A549 (cell line): Measurements from ENCODE around the gene DDAH2. TPM values are rescaled to one million over a fixed set of nuclear protein-coding genes. Genes with fewer than 3 reads are reported as not detected.

ENCODE experiments used
- ATAC-seq, 2 experiments: fragments of 200-7000 bp in 1 of 2; fragments of >200 bp in 1 of 2; cut with Nextera tagmentation in 1 of 2; cut with Tn5 transposase in 1 of 2; 3 replicates each; pipeline versions ENCODE4 v1.8.0 to v1.9.1; 2018 to 2020; ENCODE audit warnings: mild to moderate bottlenecking in 1 of 2, moderate library complexity in 1 of 2
- CTCF ChIA-PET: fragments of 300-600 bp; sonication (Branson Sonifier 250); formaldehyde crosslinking; extraction: SDS; loops from one replicate; lab custom pipeline; 2021; ENCODE audit warnings: antibody characterized with exemption, inconsistent platforms; lab: Yijun Ruan, JAX
- POLR2A ChIA-PET: fragments of 350-600 bp; formaldehyde crosslinking; extraction: SDS; loops from one replicate; lab custom pipeline; 2021; ENCODE audit warnings: antibody characterized with exemption, inconsistent platforms; lab: Yijun Ruan, JAX
- DNase-seq, 2 experiments: peaks; one replicate each; pipeline versions ENCODE4 v3.0.0 to v3.0.0-alpha.2; 2011 to 2016; ENCODE audit warnings: low read depth in 1 of 2, low spot score in 1 of 2
- FAIRE-seq: peaks from 2 replicates; lab custom pipeline; 2011; peaks lifted over from hg19 to GRCh38; lab: Jason Lieb, UNC
- H3K27ac ChIP-seq, 2 experiments: fragments of >200 bp; sonication (Bioruptor Twin); formaldehyde crosslinking; 3 replicates each; pipeline ENCODE4 v1.5.1; 2016 to 2017
- H3K4me1 ChIP-seq: fragments of >200 bp; sonication (Bioruptor Twin); formaldehyde crosslinking; 3 replicates; pipeline ENCODE4 v1.6.1; 2016
- H3K4me2 ChIP-seq: fragments of >200 bp; sonication (Bioruptor Twin); formaldehyde crosslinking; 3 replicates; pipeline ENCODE4 v1.6.1; 2016
- H3K4me3 ChIP-seq: fragments of >200 bp; sonication (Bioruptor Twin); formaldehyde crosslinking; 3 replicates; pipeline ENCODE4 v1.5.1; 2016
- H3K9me3 ChIP-seq: fragments of >200 bp; sonication (Bioruptor Twin); formaldehyde crosslinking; 3 replicates; pipeline ENCODE4 v1.6.1; 2016
- CBX2 ChIP-seq: fragments of 200-600 bp; sonication (generic); IDR thresholded peaks from 2 replicates; pipeline ENCODE4 v1.6.1; 2016; ENCODE audit warnings: low read depth, mild to moderate bottlenecking, borderline replicate concordance
- CBX8 ChIP-seq: fragments of 200-600 bp; sonication (generic); IDR thresholded peaks from 2 replicates; pipeline ENCODE4 v1.6.1; 2016
- CHD2 ChIP-seq: fragments of 150-350 bp; IDR thresholded peaks from 2 replicates; pipeline ENCODE4 v1.6.1; 2014; ENCODE audit warnings: low read length; ENCODE audit not compliant: partially characterized antibody
- CHD4 ChIP-seq: fragments of 200-600 bp; sonication (generic); IDR thresholded peaks from 2 replicates; pipeline ENCODE4 v1.6.1; 2016; ENCODE audit warnings: antibody characterized with exemption, mild to moderate bottlenecking, borderline replicate concordance
- EP300 ChIP-seq, 2 experiments: fragments of >200 bp; sonication (Bioruptor Twin); formaldehyde crosslinking; IDR thresholded peaks; 2 replicates in 1 of 2; 3 replicates in 1 of 2; pipeline ENCODE4 v1.6.1; 2016 to 2017
- ESRRA ChIP-seq: fragments of 150-350 bp; IDR thresholded peaks from 2 replicates; pipeline ENCODE4 v1.6.1; 2014; ENCODE audit warnings: mild to moderate bottlenecking, low read length, borderline replicate concordance
- FOSB ChIP-seq: fragments of 250-450 bp; sonication (Bioruptor Pico); IDR thresholded peaks from 2 replicates; pipeline ENCODE4 v1.5.0; 2020; ENCODE audit warnings: mild to moderate bottlenecking, moderate library complexity
- FOXS1 ChIP-seq: fragments of 250-450 bp; sonication (Bioruptor Pico); IDR thresholded peaks from 2 replicates; pipeline ENCODE4 v1.5.0; 2020; ENCODE audit warnings: mild to moderate bottlenecking, moderate library complexity
- GATA3 ChIP-seq: IDR thresholded peaks from 2 replicates; pipeline ENCODE4 v1.6.1; 2012; ENCODE audit warnings: borderline replicate concordance
- HEYL ChIP-seq: fragments of 250-450 bp; sonication (Bioruptor Pico); IDR thresholded peaks from 2 replicates; pipeline ENCODE4 v1.8.0; 2021; ENCODE audit warnings: mild to moderate bottlenecking, moderate library complexity
- HOXA7 ChIP-seq: fragments of 250-450 bp; sonication (Bioruptor Pico); IDR thresholded peaks from 2 replicates; pipeline ENCODE4 v1.5.0; 2020; ENCODE audit warnings: mild to moderate bottlenecking, moderate library complexity
- HOXB13 ChIP-seq: fragments of 250-450 bp; sonication (Bioruptor Pico); IDR thresholded peaks from 2 replicates; pipeline ENCODE4 v1.5.0; 2020; ENCODE audit warnings: low read depth, mild to moderate bottlenecking, moderate library complexity
- HOXB5 ChIP-seq: fragments of 250-450 bp; sonication (Bioruptor Pico); IDR thresholded peaks from 2 replicates; pipeline ENCODE4 v1.5.0; 2020; ENCODE audit warnings: mild to moderate bottlenecking, moderate library complexity
- JUN ChIP-seq, 2 experiments: fragments of >200 bp; sonication (Bioruptor Twin); formaldehyde crosslinking; IDR thresholded peaks; 2 replicates in 1 of 2; 3 replicates in 1 of 2; pipeline ENCODE4 v1.6.1; 2016 to 2017
- JUNB ChIP-seq: fragments of >200 bp; sonication (Bioruptor Twin); formaldehyde crosslinking; IDR thresholded peaks from 2 replicates; pipeline ENCODE4 v1.6.1; 2016
- NFE2L2 ChIP-seq: fragments of 150-350 bp; conservative IDR thresholded peaks from 2 replicates; pipeline ENCODE4 v1.6.1; 2014; ENCODE audit warnings: low read length
- NPAS2 ChIP-seq: fragments of 250-450 bp; sonication (Bioruptor Pico); IDR thresholded peaks from 2 replicates; pipeline ENCODE4 v1.8.0; 2022; ENCODE audit warnings: mild to moderate bottlenecking, moderate library complexity, borderline replicate concordance
- NR3C1 ChIP-seq: fragments of >200 bp; sonication (Bioruptor Twin); formaldehyde crosslinking; IDR thresholded peaks from 3 replicates; pipeline ENCODE4 v1.6.1; 2017
- PHF8 ChIP-seq: fragments of 200-600 bp; sonication (generic); IDR thresholded peaks from 2 replicates; pipeline ENCODE4 v1.6.1; 2016; ENCODE audit warnings: low read depth, mild to moderate bottlenecking, antibody characterized with exemption, moderate library complexity, borderline replicate concordance
- POLR2A ChIP-seq: IDR thresholded peaks from 2 replicates; pipeline ENCODE4 v1.6.1; 2012; ENCODE audit warnings: mild to moderate bottlenecking, low read length
- RARB ChIP-seq: fragments of 250-450 bp; sonication (Bioruptor Pico); IDR thresholded peaks from 2 replicates; pipeline ENCODE4 v1.8.0; 2021; ENCODE audit warnings: mild to moderate bottlenecking, moderate library complexity
- RCOR1 ChIP-seq: fragments of 150-350 bp; IDR thresholded peaks from 2 replicates; pipeline ENCODE4 v1.6.1; 2014; ENCODE audit warnings: antibody characterized with exemption, low read length, low read depth
- RNF2 ChIP-seq: fragments of 200-600 bp; sonication (generic); IDR thresholded peaks from 2 replicates; pipeline ENCODE4 v1.6.1; 2016; ENCODE audit warnings: low read depth, mild to moderate bottlenecking, antibody characterized with exemption, moderate library complexity, borderline replicate concordance
- TFCP2L1 ChIP-seq: fragments of 250-450 bp; sonication (Bioruptor Pico); IDR thresholded peaks from 2 replicates; pipeline ENCODE4 v1.5.0; 2021; ENCODE audit warnings: mild to moderate bottlenecking
- TP53 ChIP-seq: fragments of 250-450 bp; sonication (Bioruptor Pico); IDR thresholded peaks from 2 replicates; pipeline ENCODE4 v1.5.0; 2021; ENCODE audit warnings: mild to moderate bottlenecking, moderate library complexity
- ZNF302 ChIP-seq: fragments of 250-450 bp; sonication (Bioruptor Pico); IDR thresholded peaks from 2 replicates; pipeline ENCODE4 v1.9.0; 2021; ENCODE audit warnings: inconsistent platforms, mild to moderate bottlenecking, moderate library complexity
- WGBS: methylation state at CpG from one replicate; pipeline ENCODE4 v1.1.6; 2017; ENCODE audit errors: missing lambda C conversion rate; 5-methylcytosine and 5-hydroxymethylcytosine counted together
- polyA plus RNA-seq, 4 experiments: library from polyadenylated mRNA; depleted of rRNA in 3 of 4; stranded (reverse); fragments of >200 nt; fragmentation: RNase III in 1 of 4; extraction: RNeasy Plus Mini Kit Qiagen cat#74134 plus additional on column Dnase treatment in 1 of 4; gene quantifications; 2 replicates in 3 of 4; 3 replicates in 1 of 4; pipeline ENCODE4 v1.2.3, GENCODE V29; 2011 to 2017
- TF ChIP-seq, protein P1 (sequence below): fragments of 250-450 bp; sonication (Bioruptor Pico); IDR thresholded peaks from 2 replicates; pipeline ENCODE4 v1.5.0; 2020; ENCODE audit warnings: low read depth, mild to moderate bottlenecking, moderate library complexity
- TF ChIP-seq, protein P2 (sequence below): fragments of 150-350 bp; IDR thresholded peaks from 2 replicates; pipeline ENCODE4 v1.6.1; 2014; ENCODE audit warnings: low read depth, mild to moderate bottlenecking, low read length
- TF ChIP-seq, protein P3 (sequence below): fragments of 250-450 bp; sonication (Bioruptor Pico); IDR thresholded peaks from 2 replicates; pipeline ENCODE4 v1.5.0; 2021; ENCODE audit warnings: mild to moderate bottlenecking, moderate library complexity, borderline replicate concordance

Gene DDAH2
- polyA plus RNA-seq, 2 of the 4 experiments (the other 2 are of a cell fraction) = 19.3 to 54.5 TPM

DNA sequence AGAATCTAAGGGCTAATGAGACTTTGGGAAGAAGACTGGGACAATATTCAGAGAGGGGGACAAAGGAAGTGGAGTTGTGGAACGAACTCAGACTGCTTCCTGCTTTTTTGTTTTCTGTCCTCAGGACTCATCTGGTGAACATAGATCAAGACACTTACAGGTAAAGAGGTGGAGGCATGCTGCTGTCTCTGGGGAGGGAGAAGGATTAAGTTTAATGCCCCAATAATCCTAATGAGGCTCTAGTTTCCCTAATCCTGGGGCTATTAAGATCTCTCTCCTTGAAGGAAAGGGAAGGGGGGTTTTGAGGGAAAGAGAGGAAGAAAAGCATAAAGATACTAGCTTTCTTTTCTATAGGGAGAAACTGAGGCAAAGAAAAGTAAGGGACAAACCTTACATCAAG lies 15.3 kb upstream of the DDAH2 start:
- ATAC-seq (no peak), DNase-seq (no peak)
- no peak overlapping the region for H3K4me2 ChIP-seq
- 79% methylated on average over 1 of the region's 1 CpG for WGBS
- CTCF ChIA-PET = interaction anchor here (1.2 kb wide), 1 partner anchor 32 kb away, joined by 3 read pairs; no protein-coding TSS in a partner anchor
- no peaks in the 10 kb centered on the region for H3K9me3 ChIP-seq
- peaks cover 14% of the 10 kb centered on the region for H3K4me1 ChIP-seq
- H3K4me3 ChIP-seq = no peak overlapping the region
- TF ChIP-seq NFE2L2 (no peak), EP300 (IDR thresholded peaks at IDR 0.05) (no peak), JUN (IDR thresholded peaks at IDR 0.05) (no peak)
- TF ChIP-seq, all 56 proteins: peak for 0
- POLR2A ChIA-PET = no interaction called here
- no peak overlapping the region for H3K27ac ChIP-seq
- FAIRE-seq = no peak

DNA sequence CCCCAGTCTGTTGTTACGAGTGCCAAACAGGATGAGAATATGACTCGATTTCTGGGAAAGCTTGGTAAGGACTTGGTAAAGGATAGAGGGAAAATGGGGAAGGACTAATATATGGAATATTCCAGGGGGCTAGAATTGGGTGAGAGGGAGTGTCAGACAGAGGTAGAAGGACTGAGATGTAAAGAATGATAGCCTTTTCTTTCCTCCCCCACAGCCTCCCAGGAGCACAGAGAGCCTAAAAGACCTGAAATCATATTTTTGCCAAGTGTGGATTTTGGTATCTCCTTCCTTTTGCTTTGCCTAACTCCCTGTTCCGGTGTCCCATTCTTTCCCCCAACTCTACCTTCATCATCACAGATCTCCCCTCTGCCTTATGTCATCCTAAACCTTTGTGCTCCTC lies 13.8 kb upstream of the DDAH2 start:
- CTCF ChIA-PET = interaction anchor here (0.8 to 2.1 kb wide), 2 partner anchors 13 to 27 kb away, joined by 3 to 4 read pairs; no protein-coding TSS in a partner anchor
- Histone ChIP-seq H3K4me1 (peaks cover 27% of the 10 kb centered on the region), H3K9me3 (no peaks in the 10 kb centered on the region), H3K27ac (no peak overlapping the region), H3K4me2 (no peak overlapping the region), H3K4me3 (no peak overlapping the region)
- no peak for DNase-seq
- TF ChIP-seq HOXB5 (no peak), TP53 (no peak), NR3C1 (no peak), HOXB13 (no peak), POLR2A (no peak), JUN (IDR thresholded peaks at IDR 0.05) (no peak), GATA3 (no peak), FOSB (no peak), ESRRA (no peak), RCOR1 (no peak), RNF2 (no peak), NFE2L2 (no peak), CHD4 (no peak)
- TF ChIP-seq, protein P1, sequence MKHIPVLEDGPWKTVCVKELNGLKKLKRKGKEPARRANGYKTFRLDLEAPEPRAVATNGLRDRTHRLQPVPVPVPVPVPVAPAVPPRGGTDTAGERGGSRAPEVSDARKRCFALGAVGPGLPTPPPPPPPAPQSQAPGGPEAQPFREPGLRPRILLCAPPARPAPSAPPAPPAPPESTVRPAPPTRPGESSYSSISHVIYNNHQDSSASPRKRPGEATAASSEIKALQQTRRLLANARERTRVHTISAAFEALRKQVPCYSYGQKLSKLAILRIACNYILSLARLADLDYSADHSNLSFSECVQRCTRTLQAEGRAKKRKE (CRISPR knock-in tag) = no peak
- TF ChIP-seq, protein P2, sequence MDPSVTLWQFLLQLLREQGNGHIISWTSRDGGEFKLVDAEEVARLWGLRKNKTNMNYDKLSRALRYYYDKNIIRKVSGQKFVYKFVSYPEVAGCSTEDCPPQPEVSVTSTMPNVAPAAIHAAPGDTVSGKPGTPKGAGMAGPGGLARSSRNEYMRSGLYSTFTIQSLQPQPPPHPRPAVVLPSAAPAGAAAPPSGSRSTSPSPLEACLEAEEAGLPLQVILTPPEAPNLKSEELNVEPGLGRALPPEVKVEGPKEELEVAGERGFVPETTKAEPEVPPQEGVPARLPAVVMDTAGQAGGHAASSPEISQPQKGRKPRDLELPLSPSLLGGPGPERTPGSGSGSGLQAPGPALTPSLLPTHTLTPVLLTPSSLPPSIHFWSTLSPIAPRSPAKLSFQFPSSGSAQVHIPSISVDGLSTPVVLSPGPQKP = no peak
- WGBS = 98% methylated on average over 3 of the region's 3 CpGs
- POLR2A ChIA-PET = no interaction called here
- no peak for FAIRE-seq
- ATAC-seq = no peak

DNA sequence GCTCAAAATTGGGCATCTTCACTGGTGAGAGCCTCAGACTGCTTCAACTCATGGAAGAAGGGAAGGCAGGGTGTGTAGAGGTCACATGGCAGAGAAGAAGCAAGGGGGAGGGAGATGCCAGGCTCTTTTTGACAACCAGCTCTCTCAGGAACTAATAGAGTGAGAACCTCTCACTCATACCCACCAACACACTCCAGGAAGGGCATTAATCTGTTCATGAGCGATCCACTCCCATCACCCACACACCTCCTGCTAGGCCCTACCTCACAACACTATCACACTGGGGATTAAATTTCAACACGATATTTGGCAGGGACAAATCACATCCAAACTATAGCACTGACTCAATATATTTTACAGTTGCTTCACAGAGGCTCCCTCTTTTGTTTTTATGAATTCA lies 12.7 kb upstream of the DDAH2 start:
- TF ChIP-seq ZNF302 (no peak), HEYL (CRISPR knock-in tag) (no peak), CBX8 (no peak)

DNA sequence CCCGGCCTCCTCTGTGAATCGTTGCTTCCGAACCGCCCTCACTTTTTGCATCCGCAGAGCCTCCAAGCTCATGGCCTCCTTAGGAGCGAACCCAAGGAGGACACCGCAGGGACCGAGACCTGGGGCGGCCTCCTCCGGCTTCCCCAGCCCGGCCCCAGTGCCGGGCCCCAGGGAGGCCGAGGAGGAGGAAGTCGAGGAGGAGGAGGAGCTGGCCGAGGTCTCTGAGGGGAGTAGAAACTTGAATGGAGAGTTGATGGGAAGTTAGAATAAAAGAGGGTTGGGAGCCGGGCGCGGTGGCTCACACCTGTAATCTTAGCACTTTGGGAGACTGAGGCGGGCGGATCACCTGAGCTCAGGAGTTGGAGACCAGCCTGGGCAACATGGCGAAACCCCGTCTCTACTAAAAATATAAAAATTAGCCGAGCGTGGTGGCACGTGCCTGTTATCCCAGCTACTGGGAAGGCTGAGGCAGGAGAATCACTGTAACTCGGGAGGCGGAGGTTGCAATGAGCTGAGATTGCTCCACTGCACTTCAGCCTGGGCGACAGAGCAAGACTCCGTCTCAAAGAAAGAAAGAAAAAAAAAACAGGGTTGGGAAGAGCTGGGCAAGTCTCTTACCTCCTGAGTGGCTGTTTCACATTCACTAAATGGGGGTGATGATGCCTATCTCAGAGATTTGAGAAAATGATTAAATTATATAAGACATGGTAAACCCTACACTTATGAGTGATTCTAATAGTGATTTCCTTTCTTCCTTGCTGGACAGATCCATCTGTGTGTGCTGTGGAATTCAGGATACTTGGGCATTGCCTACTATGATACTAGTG lies 11.5 kb upstream of the DDAH2 start:
- no peak for ATAC-seq
- H3K9me3 ChIP-seq = no peaks in the 10 kb centered on the region
- peak overlapping the region; percentile 88 for H3K4me2 ChIP-seq
- H3K4me3 ChIP-seq = peak overlapping the region; percentile 67
- DNase-seq = no peak
- TF ChIP-seq HOXA7 = no peak
- no peak for TF ChIP-seq EP300 (IDR thresholded peaks at IDR 0.05)
- TF ChIP-seq PHF8 = no peak
- no peak for TF ChIP-seq GATA3
- no peak for TF ChIP-seq JUNB
- TF ChIP-seq CBX2 = no peak
- no peak for TF ChIP-seq CHD2
- TF ChIP-seq NPAS2 (CRISPR knock-in tag) = no peak
- TF ChIP-seq FOXS1 (CRISPR knock-in tag) = no peak
- TF ChIP-seq, protein P3, sequence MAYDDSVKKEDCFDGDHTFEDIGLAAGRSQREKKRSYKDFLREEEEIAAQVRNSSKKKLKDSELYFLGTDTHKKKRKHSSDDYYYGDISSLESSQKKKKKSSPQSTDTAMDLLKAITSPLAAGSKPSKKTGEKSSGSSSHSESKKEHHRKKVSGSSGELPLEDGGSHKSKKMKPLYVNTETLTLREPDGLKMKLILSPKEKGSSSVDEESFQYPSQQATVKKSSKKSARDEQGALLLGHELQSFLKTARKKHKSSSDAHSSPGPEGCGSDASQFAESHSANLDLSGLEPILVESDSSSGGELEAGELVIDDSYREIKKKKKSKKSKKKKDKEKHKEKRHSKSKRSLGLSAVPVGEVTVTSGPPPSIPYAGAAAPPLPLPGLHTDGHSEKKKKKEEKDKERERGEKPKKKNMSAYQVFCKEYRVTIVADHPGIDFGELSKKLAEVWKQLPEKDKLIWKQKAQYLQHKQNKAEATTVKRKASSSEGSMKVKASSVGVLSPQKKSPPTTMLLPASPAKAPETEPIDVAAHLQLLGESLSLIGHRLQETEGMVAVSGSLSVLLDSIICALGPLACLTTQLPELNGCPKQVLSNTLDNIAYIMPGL (CRISPR knock-in tag) = no peak
- TF ChIP-seq RARB (CRISPR knock-in tag) = no peak
- no peak for TF ChIP-seq TFCP2L1 (CRISPR knock-in tag)
- TF ChIP-seq CBX8 = no peak
- TF ChIP-seq, all 56 proteins: peak for 0
- Histone ChIP-seq H3K27ac (peak overlapping the region; percentile 86 to 89), H3K4me1 (peaks cover 42% of the 10 kb centered on the region)
- FAIRE-seq = no peak
- ChIA-PET POLR2A (no interaction called here), CTCF (interaction anchor here (0.6 to 4.5 kb wide), 3 partner anchors 11 to 29 kb away, joined by 5 to 30 read pairs (median 12); partner anchors contain the start of gene DDAH2)
- 27% methylated on average over 28 of the region's 29 CpGs for WGBS

More for the DNA sequence above, 12.7 kb upstream of the DDAH2 start:
- no peak overlapping the region for H3K4me3 ChIP-seq
- ChIA-PET CTCF (interaction anchor here (0.7 to 2.1 kb wide), 3 partner anchors 12 to 149 kb away, joined by 3 to 4 read pairs (median 3); partner anchors contain the start of gene NCR3), POLR2A (no interaction called here)
- WGBS = 88% methylated on average over 2 of the region's 2 CpGs
- H3K4me2 ChIP-seq = no peak overlapping the region
- H3K9me3 ChIP-seq = no peaks in the 10 kb centered on the region
- H3K27ac ChIP-seq = no peak overlapping the region; a peak in 1 of 6 replicates
- ATAC-seq (no peak), DNase-seq (no peak), FAIRE-seq (no peak)
- peaks cover 38% of the 10 kb centered on the region for H3K4me1 ChIP-seq
